ENCODE data around the gene CHODL.

DNA sequence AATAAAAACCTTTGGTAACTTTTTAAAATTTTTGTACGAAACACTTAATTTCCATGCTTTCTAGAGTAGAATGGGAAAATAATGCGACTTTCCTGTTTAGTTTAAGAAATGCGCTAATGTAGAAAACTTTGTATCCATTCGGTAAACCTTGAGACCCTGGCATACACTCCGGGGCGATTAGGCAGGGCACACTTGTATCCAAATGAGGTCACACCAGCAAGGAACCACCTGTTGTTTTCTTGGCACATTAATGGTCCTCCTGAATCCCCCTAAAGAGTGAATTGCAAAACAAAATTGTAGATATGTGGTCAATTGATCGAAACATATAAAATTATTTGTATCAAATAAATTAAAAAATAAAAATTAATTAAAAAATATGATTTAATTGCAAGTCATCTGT, 25.2 kb downstream of the CHODL start:
- TF ChIP-seq, protein P1, sequence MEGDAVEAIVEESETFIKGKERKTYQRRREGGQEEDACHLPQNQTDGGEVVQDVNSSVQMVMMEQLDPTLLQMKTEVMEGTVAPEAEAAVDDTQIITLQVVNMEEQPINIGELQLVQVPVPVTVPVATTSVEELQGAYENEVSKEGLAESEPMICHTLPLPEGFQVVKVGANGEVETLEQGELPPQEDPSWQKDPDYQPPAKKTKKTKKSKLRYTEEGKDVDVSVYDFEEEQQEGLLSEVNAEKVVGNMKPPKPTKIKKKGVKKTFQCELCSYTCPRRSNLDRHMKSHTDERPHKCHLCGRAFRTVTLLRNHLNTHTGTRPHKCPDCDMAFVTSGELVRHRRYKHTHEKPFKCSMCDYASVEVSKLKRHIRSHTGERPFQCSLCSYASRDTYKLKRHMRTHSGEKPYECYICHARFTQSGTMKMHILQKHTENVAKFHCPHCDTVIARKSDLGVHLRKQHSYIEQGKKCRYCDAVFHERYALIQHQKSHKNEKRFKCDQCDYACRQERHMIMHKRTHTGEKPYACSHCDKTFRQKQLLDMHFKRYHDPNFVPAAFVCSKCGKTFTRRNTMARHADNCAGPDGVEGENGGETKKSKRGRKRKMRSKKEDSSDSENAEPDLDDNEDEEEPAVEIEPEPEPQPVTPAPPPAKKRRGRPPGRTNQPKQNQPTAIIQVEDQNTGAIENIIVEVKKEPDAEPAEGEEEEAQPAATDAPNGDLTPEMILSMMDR (IDR thresholded peaks at IDR 0.05) = no peak
- TF ChIP-seq POLR2A (IDR thresholded peaks at IDR 0.05) = no peak
